ENCODE data around the gene APBB2. TPM values are rescaled to one million over a fixed set of nuclear protein-coding genes. Genes with fewer than 3 reads are reported as not detected.

APBB2 gene
- total RNA-seq, 4 donors from 2014 or later = 47.5 to 99.9 (median 57.5) TPM

DNA sequence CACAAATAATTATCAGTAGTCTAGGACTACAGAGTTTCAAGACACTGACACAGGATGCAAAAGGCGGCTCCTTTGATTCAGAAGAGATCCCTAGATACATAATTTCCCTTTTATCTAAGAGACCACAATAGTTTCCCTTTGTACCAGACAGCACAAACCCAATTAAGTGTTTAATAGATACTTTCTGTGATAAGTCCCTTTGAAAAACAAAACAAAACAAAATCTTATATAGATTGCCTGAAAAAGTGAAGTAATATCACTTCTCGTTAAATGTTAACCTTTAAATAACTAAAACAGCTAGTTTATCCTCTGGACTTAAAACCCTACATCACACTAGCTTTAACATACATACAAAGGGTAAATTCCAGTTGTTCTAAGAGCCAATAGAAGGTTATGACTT is 49.9 kb downstream of the APBB2 start:
- no peaks in the 10 kb centered on the region for H3K9me3 ChIP-seq
- H3K36me3 ChIP-seq = no peaks in the 10 kb centered on the region
- no peak for TF ChIP-seq POLR2A (IDR thresholded peaks at IDR 0.05)
- H3K27me3 ChIP-seq = no peaks in the 10 kb centered on the region
- no peak overlapping the region for H3K27ac ChIP-seq
- DNase-seq = no peak
- no peaks in the 10 kb centered on the region for H3K4me1 ChIP-seq
- H3K4me3 ChIP-seq = no peak overlapping the region

- TF ChIP-seq POLR2A (IDR thresholded peaks at IDR 0.05) = no peak
- TF ChIP-seq, protein P1, sequence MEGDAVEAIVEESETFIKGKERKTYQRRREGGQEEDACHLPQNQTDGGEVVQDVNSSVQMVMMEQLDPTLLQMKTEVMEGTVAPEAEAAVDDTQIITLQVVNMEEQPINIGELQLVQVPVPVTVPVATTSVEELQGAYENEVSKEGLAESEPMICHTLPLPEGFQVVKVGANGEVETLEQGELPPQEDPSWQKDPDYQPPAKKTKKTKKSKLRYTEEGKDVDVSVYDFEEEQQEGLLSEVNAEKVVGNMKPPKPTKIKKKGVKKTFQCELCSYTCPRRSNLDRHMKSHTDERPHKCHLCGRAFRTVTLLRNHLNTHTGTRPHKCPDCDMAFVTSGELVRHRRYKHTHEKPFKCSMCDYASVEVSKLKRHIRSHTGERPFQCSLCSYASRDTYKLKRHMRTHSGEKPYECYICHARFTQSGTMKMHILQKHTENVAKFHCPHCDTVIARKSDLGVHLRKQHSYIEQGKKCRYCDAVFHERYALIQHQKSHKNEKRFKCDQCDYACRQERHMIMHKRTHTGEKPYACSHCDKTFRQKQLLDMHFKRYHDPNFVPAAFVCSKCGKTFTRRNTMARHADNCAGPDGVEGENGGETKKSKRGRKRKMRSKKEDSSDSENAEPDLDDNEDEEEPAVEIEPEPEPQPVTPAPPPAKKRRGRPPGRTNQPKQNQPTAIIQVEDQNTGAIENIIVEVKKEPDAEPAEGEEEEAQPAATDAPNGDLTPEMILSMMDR (IDR thresholded peaks at IDR 0.05) = no peak
- H3K36me3 ChIP-seq = no peaks in the 10 kb centered on the region
- no peak overlapping the region for H3K27ac ChIP-seq
- no peak for DNase-seq
- no peaks in the 10 kb centered on the region for H3K9me3 ChIP-seq
- no peaks in the 10 kb centered on the region for H3K4me1 ChIP-seq
- H3K4me3 ChIP-seq = no peak overlapping the region
- H3K27me3 ChIP-seq = no peaks in the 10 kb centered on the region
Observed at GRCh38 chr4:41161355-41161754, 53.0 kb downstream of the APBB2 start.

GRCh38 chr4:41160856-41161255 is 53.5 kb downstream of the APBB2 start:
- DNase-seq = no peak
- no peak for TF ChIP-seq POLR2A (IDR thresholded peaks at IDR 0.05)
- TF ChIP-seq, protein P1 (IDR thresholded peaks at IDR 0.05) = no peak
- H3K4me1 ChIP-seq = no peaks in the 10 kb centered on the region
- no peak overlapping the region for H3K4me3 ChIP-seq
- H3K27ac ChIP-seq = no peak overlapping the region
- no peaks in the 10 kb centered on the region for H3K9me3 ChIP-seq
- H3K27me3 ChIP-seq = no peaks in the 10 kb centered on the region
- no peaks in the 10 kb centered on the region for H3K36me3 ChIP-seq

DNA sequence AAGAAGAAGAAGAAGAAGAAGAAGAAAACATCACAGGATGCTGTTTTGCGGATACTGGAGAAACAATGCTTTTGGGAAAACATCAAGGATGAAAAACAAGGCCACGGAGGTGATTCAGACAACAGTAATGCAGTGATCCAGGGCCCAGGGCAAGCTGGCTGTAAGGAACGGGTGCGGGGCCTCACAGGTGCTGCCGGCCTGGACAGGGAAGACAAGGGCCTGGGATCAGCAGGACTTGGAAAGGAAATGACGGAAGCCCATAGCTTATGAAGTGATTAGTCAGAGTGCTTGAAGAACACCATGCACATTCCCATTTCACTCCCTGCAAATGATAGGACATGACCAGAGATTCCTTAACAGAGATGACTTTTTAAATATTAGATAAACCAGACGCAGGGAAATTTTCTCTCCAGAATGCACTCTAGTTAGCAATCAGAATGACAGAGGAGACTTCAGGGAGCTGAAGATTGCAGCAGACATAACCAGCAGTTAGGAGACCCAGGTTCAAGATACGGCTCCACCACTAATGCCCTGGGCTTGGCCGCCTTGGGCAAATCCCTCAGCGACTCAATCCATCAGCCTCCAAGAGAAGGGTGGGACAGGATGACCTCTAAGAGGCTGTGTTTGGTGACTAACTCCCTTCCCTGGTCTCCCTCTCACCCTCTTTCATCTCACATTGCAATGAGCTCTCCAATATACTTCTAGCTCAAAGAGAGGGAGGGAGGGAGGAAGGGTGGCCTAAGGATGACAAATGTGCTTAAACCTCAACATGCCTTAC is 54.1 kb downstream of the APBB2 start:
- TF ChIP-seq, protein P1 (IDR thresholded peaks at IDR 0.05) = no peak
- TF ChIP-seq POLR2A (IDR thresholded peaks at IDR 0.05) = no peak
- DNase-seq = no peak
- H3K4me1 ChIP-seq = no peaks in the 10 kb centered on the region
- no peaks in the 10 kb centered on the region for H3K9me3 ChIP-seq
- H3K36me3 ChIP-seq = no peaks in the 10 kb centered on the region
- no peak overlapping the region for H3K27ac ChIP-seq
- no peak overlapping the region for H3K4me3 ChIP-seq
- no peaks in the 10 kb centered on the region for H3K27me3 ChIP-seq

DNA sequence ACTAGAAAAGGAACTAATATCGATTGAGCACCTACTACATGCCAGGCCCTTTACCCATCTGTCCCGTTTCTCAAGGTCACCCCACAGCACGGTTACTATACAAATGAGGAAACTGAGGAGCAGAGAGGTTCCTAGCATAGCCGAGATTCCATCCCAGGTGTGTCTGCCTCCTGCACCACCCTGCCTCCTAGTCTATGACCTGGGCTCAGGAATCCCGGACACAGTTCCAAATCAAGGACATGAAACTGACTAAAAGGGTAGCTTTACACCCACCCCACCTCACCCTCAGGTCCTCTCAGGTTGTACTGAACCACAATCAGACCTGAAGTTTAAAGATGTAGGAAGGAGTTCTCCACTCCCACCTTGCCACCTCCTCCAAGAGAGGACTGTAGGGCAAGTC is 55.6 kb downstream of the APBB2 start:
- DNase-seq = no peak
- no peaks in the 10 kb centered on the region for H3K4me1 ChIP-seq
- no peaks in the 10 kb centered on the region for H3K36me3 ChIP-seq
- TF ChIP-seq, protein P1 (IDR thresholded peaks at IDR 0.05) = no peak
- no peak for TF ChIP-seq POLR2A (IDR thresholded peaks at IDR 0.05)
- no peak overlapping the region for H3K27ac ChIP-seq
- no peaks in the 10 kb centered on the region for H3K9me3 ChIP-seq
- H3K4me3 ChIP-seq = no peak overlapping the region
- no peaks in the 10 kb centered on the region for H3K27me3 ChIP-seq

GRCh38 chr4:41158274-41158673 is 56.1 kb downstream of the APBB2 start:
- Histone ChIP-seq H3K27me3 (no peaks in the 10 kb centered on the region), H3K9me3 (no peaks in the 10 kb centered on the region), H3K27ac (no peak overlapping the region), H3K4me1 (no peaks in the 10 kb centered on the region), H3K36me3 (no peaks in the 10 kb centered on the region), H3K4me3 (no peak overlapping the region)
- no peak for TF ChIP-seq POLR2A (IDR thresholded peaks at IDR 0.05)
- TF ChIP-seq, protein P1 (IDR thresholded peaks at IDR 0.05) = no peak
- no peak for DNase-seq
